ENCODE measurements around the gene SELENOF. TPM values are rescaled to one million over a fixed set of nuclear protein-coding genes. Genes with fewer than 3 reads are reported as not detected.

SELENOF gene
- total and polyA plus RNA-seq, 7 donors = 56.2 to 91.4 (median 65.1) TPM

DNA sequence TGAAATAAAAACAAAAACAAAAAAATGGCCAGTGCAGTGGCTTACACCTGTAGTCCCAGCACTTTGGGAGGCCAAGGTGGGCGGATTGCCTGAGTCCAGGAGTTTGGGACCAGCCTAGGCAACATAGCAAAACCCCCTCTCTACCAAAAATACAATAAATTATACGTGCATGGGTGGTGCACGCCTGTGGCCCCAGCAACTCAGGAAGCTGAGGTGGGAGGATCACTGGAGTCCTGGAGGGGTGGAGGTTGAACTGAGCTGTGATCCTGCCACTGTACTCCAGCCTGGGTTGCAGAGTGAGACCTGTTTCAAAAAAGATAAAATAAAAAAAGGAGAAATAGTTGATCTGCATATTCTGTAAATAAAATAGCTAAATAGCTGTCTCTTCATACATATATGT, 41.8 kb upstream of the SELENOF start:
- Histone ChIP-seq H3K27ac (no peak overlapping the region), H3K36me3 (ENCODE audit: insufficient read depth in 1 of 2, low read depth in 1 of 2) (no peaks in the 10 kb centered on the region), H3K9me3 (no peaks in the 10 kb centered on the region), H3K27me3 (ENCODE audit: insufficient read depth in 3 of 3, low read length in 2 of 3) (no peaks in the 10 kb centered on the region), H3K4me1 (no peaks in the 10 kb centered on the region), H3K4me3 (no peak overlapping the region)
- 86 to 88% (median 86%) methylated on average over 3 of the region's 3 CpGs for WGBS, 3 donors
- DNase-seq = no peak
- ATAC-seq = no peak
- no peak for TF ChIP-seq CTCF (IDR thresholded peaks at IDR 0.05)
- intact Hi-C loops (cut with DNase I) = loop anchor here in 1 of 2 donors (5.0 kb wide), 1 partner anchor 38 kb away; no protein-coding TSS in a partner anchor

GRCh38 chr1:86953167-86953566, 39.2 kb upstream of the SELENOF start:
- ATAC-seq = peak in 3 of 4 donors; percentile 61 to 77 (median 76)
- Histone ChIP-seq H3K4me3 (peak overlapping the region; percentile 11), H3K36me3 (ENCODE audit: insufficient read depth in 1 of 2, low read depth in 1 of 2) (no peaks in the 10 kb centered on the region), H3K27me3 (ENCODE audit: insufficient read depth in 3 of 3, low read length in 2 of 3) (no peaks in the 10 kb centered on the region), H3K9me3 (no peaks in the 10 kb centered on the region), H3K4me1 (peaks cover 2% of the 10 kb centered on the region), H3K27ac (no peak overlapping the region)
- whole genome bisulfite sequencing, 3 donors = 47 to 78% (median 48%) methylated on average over 3 of the region's 3 CpGs
- intact Hi-C loops (cut with DNase I) = no loop called here
- no peak for DNase-seq
- no peak for TF ChIP-seq CTCF (IDR thresholded peaks at IDR 0.05)

- no peak for DNase-seq
- H3K27me3 ChIP-seq (ENCODE audit: insufficient read depth in 3 of 3, low read length in 2 of 3) = no peaks in the 10 kb centered on the region
- peaks cover 6% of the 10 kb centered on the region for H3K4me1 ChIP-seq
- ATAC-seq = no peak
- intact Hi-C loops (cut with DNase I) = no loop called here
- H3K36me3 ChIP-seq (ENCODE audit: insufficient read depth in 1 of 2, low read depth in 1 of 2) = no peaks in the 10 kb centered on the region
- no peak for TF ChIP-seq CTCF (IDR thresholded peaks at IDR 0.05)
- 88 to 91% (median 89%) methylated on average over 1 of the region's 1 CpG for WGBS, 3 donors
- H3K9me3 ChIP-seq = no peaks in the 10 kb centered on the region
- H3K27ac ChIP-seq = no peak overlapping the region
- H3K4me3 ChIP-seq = no peak overlapping the region
Measured at GRCh38 chr1:86951430-86951829, 37.5 kb upstream of the SELENOF start.

DNA sequence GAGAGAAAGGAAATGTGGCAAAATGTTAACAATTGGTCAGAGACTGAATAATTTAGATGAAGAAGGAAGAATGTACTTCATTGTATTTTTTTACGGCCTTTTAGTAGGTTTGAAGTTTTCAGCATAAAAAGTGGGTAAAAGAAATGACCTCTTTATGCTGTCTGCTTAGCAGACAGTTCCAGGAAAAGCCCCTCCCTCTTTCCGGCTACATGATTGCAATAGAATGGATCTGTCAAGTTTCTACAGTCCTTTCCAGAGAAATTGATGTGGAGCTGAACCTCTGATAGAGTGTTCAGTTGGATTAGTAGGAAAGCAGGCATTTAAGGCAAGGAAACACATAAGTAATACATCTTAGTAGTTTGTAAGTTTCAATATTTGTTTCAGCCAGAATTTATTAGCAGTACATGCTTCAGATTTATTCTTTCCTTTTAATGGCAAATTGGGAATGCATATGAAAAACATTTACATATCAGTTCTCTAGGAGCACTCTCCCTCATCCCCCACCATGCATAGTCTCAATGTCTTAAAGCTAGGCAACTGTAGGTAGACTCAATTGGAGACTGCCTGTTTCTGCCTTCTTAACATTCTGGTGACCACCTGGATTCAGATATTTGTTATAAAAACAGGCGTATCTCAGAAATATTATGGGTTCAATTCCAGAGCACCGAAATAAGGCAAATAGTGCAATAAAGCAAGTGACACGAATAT, 36.9 kb upstream of the SELENOF start:
- ATAC-seq = no peak
- no peaks in the 10 kb centered on the region for H3K36me3 ChIP-seq (ENCODE audit: insufficient read depth in 1 of 2, low read depth in 1 of 2)
- no peaks in the 10 kb centered on the region for H3K27me3 ChIP-seq (ENCODE audit: insufficient read depth in 3 of 3, low read length in 2 of 3)
- intact Hi-C loops (cut with DNase I) = no loop called here
- TF ChIP-seq CTCF (IDR thresholded peaks at IDR 0.05) = no peak
- no peak for DNase-seq
- peaks cover 6% of the 10 kb centered on the region for H3K4me1 ChIP-seq
- no peak overlapping the region for H3K27ac ChIP-seq
- WGBS, 3 donors = 91 to 93% (median 92%) methylated on average over 5 of the region's 5 CpGs
- H3K9me3 ChIP-seq = no peaks in the 10 kb centered on the region
- H3K4me3 ChIP-seq = no peak overlapping the region

GRCh38 chr1:86948212-86948611, 34.3 kb upstream of the SELENOF start:
- 48 to 76% (median 62%) methylated on average over 5 of the region's 5 CpGs for WGBS, 3 donors
- ATAC-seq = no peak
- intact Hi-C loops (cut with DNase I) = no loop called here
- no peak for DNase-seq
- Histone ChIP-seq H3K27ac (no peak overlapping the region), H3K4me1 (peaks cover 6% of the 10 kb centered on the region), H3K27me3 (ENCODE audit: insufficient read depth in 3 of 3, low read length in 2 of 3) (no peaks in the 10 kb centered on the region), H3K36me3 (ENCODE audit: insufficient read depth in 1 of 2, low read depth in 1 of 2) (no peaks in the 10 kb centered on the region), H3K9me3 (no peaks in the 10 kb centered on the region), H3K4me3 (no peak overlapping the region)
- no peak for TF ChIP-seq CTCF (IDR thresholded peaks at IDR 0.05)
